ENCODE data around the gene FBRSL1. TPM values are rescaled to one million over a fixed set of nuclear protein-coding genes. Genes with fewer than 3 reads are reported as not detected.

Gene FBRSL1
- total RNA-seq, 1 experiment from 2014 or later: 96.1 TPM

DNA sequence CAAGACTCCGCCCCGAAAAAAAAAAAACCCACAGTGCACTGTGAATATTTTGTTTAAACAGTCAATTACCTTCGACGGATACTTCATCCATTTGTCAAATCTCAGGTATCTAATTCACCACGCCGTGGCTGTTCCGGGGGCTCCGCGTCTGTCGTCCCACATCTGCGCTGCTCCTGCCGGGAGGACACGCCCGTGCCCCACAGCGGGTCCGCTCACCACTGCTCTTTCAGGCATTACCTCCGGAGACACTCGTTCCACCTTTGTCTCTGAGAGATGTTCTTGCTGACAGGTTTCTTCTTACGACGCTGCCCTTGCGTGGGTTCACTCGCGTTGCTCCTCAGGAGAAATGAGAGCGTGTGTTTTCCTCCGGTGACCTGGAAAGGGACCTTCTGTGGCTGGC lies 46.9 kb upstream of the FBRSL1 start:
- H3K36me3 ChIP-seq (ENCODE audit: control insufficient read depth, insufficient read depth, low read length): no peaks in the 10 kb centered on the region
- H3K4me3 Mint-ChIP-seq (ENCODE audit: unreplicated experiment): no peak overlapping the region
- H3K4me1 ChIP-seq: peaks cover 4% of the 10 kb centered on the region; the same call in 1 of the 2 replicates
- no peaks in the 10 kb centered on the region for H3K27me3 Mint-ChIP-seq (ENCODE audit: insufficient read depth, unreplicated experiment)
- intact Hi-C loops (cut with micrococcal nuclease; ENCODE audit: unreplicated experiment): no loop called here
- POLR2A ChIA-PET: no interaction called here
- H3K9me3 ChIP-seq: no peaks in the 10 kb centered on the region
- CTCF ChIA-PET: no interaction called here
- no TSS peak for BruUV-seq (replicated peaks)
- no peaks in the 10 kb centered on the region for H3K27me3 ChIP-seq (replicated peaks; ENCODE audit: control insufficient read depth, insufficient read depth, low read length)
- DNase-seq: no peak
- TF ChIP-seq, protein P1, sequence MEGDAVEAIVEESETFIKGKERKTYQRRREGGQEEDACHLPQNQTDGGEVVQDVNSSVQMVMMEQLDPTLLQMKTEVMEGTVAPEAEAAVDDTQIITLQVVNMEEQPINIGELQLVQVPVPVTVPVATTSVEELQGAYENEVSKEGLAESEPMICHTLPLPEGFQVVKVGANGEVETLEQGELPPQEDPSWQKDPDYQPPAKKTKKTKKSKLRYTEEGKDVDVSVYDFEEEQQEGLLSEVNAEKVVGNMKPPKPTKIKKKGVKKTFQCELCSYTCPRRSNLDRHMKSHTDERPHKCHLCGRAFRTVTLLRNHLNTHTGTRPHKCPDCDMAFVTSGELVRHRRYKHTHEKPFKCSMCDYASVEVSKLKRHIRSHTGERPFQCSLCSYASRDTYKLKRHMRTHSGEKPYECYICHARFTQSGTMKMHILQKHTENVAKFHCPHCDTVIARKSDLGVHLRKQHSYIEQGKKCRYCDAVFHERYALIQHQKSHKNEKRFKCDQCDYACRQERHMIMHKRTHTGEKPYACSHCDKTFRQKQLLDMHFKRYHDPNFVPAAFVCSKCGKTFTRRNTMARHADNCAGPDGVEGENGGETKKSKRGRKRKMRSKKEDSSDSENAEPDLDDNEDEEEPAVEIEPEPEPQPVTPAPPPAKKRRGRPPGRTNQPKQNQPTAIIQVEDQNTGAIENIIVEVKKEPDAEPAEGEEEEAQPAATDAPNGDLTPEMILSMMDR (IDR thresholded peaks at IDR 0.05; ENCODE audit: insufficient read depth in 1 of 2, low read depth in 1 of 2, low read length in 1 of 2, severe bottlenecking in 1 of 2, unreplicated experiment in 1 of 2): no peak
- peaks cover 22% of the 10 kb centered on the region for H3K4me1 Mint-ChIP-seq (ENCODE audit: low read depth, unreplicated experiment)
- peaks cover 11% of the 10 kb centered on the region for H3K36me3 Mint-ChIP-seq (ENCODE audit: insufficient read depth, unreplicated experiment)
- H3K4me3 ChIP-seq (ENCODE audit: low read depth, low read length): no peak overlapping the region
- no peak overlapping the region for H3K27ac Mint-ChIP-seq (ENCODE audit: unreplicated experiment)
- H3K9me3 Mint-ChIP-seq (ENCODE audit: unreplicated experiment): no peaks in the 10 kb centered on the region

GRCh38 chr12:132444283-132444682 lies 45.7 kb upstream of the FBRSL1 start:
- no peaks in the 10 kb centered on the region for H3K27me3 Mint-ChIP-seq (ENCODE audit: insufficient read depth, unreplicated experiment)
- H3K4me3 Mint-ChIP-seq (ENCODE audit: unreplicated experiment): no peak overlapping the region
- Histone ChIP-seq H3K27me3 (replicated peaks; ENCODE audit: control insufficient read depth, insufficient read depth, low read length) (no peaks in the 10 kb centered on the region), H3K4me1 (peaks cover 4% of the 10 kb centered on the region; the same call in 1 of the 2 replicates), H3K4me3 (ENCODE audit: low read depth, low read length) (no peak overlapping the region), H3K9me3 (no peaks in the 10 kb centered on the region), H3K36me3 (ENCODE audit: control insufficient read depth, insufficient read depth, low read length) (no peaks in the 10 kb centered on the region)
- H3K4me1 Mint-ChIP-seq (ENCODE audit: low read depth, unreplicated experiment): peaks cover 22% of the 10 kb centered on the region
- intact Hi-C loops (cut with micrococcal nuclease; ENCODE audit: unreplicated experiment): no loop called here
- peak overlapping the region; percentile 51 for H3K27ac Mint-ChIP-seq (ENCODE audit: unreplicated experiment)
- H3K36me3 Mint-ChIP-seq (ENCODE audit: insufficient read depth, unreplicated experiment): peaks cover 11% of the 10 kb centered on the region
- ChIA-PET POLR2A (no interaction called here), CTCF (no interaction called here)
- no peak for DNase-seq
- BruUV-seq (replicated peaks): no TSS peak
- no peaks in the 10 kb centered on the region for H3K9me3 Mint-ChIP-seq (ENCODE audit: unreplicated experiment)
- TF ChIP-seq, protein P1 (IDR thresholded peaks at IDR 0.05; ENCODE audit: insufficient read depth in 1 of 2, low read depth in 1 of 2, low read length in 1 of 2, severe bottlenecking in 1 of 2, unreplicated experiment in 1 of 2): no peak

GRCh38 chr12:132444957-132445883 lies 44.7 kb upstream of the FBRSL1 start:
- POLR2A ChIA-PET: no interaction called here

More at GRCh38 chr12:132444957-132445883, 44.7 kb upstream of the FBRSL1 start:
- Mint-ChIP-seq H3K4me1 (ENCODE audit: low read depth, unreplicated experiment) (peaks cover 18% of the 10 kb centered on the region), H3K27me3 (ENCODE audit: insufficient read depth, unreplicated experiment) (no peaks in the 10 kb centered on the region), H3K4me3 (ENCODE audit: unreplicated experiment) (peak overlapping the region; percentile 83), H3K36me3 (ENCODE audit: insufficient read depth, unreplicated experiment) (peaks cover 11% of the 10 kb centered on the region), H3K27ac (ENCODE audit: unreplicated experiment) (peak overlapping the region; percentile 97), H3K9me3 (ENCODE audit: unreplicated experiment) (no peaks in the 10 kb centered on the region)
- no peaks in the 10 kb centered on the region for H3K9me3 ChIP-seq
- TSS peak; percentile 78 for BruUV-seq (replicated peaks)
- no peak for DNase-seq
- CTCF ChIA-PET: interaction anchor here (0.7 kb wide), 1 partner anchor 487 kb away, joined by 3 read pairs; no protein-coding TSS in a partner anchor
- no peaks in the 10 kb centered on the region for H3K27me3 ChIP-seq (replicated peaks; ENCODE audit: control insufficient read depth, insufficient read depth, low read length)
- no peaks in the 10 kb centered on the region for H3K36me3 ChIP-seq (ENCODE audit: control insufficient read depth, insufficient read depth, low read length)
- peak overlapping the region; percentile 55 for H3K4me3 ChIP-seq (ENCODE audit: low read depth, low read length)
- peaks cover under 1% of the 10 kb centered on the region; the same call in 1 of the 2 replicates for H3K4me1 ChIP-seq
- intact Hi-C loops (cut with micrococcal nuclease; ENCODE audit: unreplicated experiment): no loop called here
- TF ChIP-seq, protein P1 (IDR thresholded peaks at IDR 0.05; ENCODE audit: insufficient read depth in 1 of 2, low read depth in 1 of 2, low read length in 1 of 2, severe bottlenecking in 1 of 2, unreplicated experiment in 1 of 2): no peak

Data from Caco-2 (cell line).